H9 (cell line): ENCODE data around the gene CYTH4. TPM values are rescaled to one million over a fixed set of nuclear protein-coding genes. Genes with fewer than 3 reads are reported as not detected.

Experiments used
- DNase-seq: peaks from one replicate; pipeline ENCODE4 v3.0.0-alpha.2; 2017
- H2AFZ ChIP-seq: one replicate; pipeline ENCODE4 v1.6.1; 2013; ENCODE audit warnings: mild to moderate bottlenecking, low read length, control low read depth, moderate library complexity
- H2AK5ac ChIP-seq: 2 replicates; pipeline ENCODE4 v1.6.1; 2013; ENCODE audit warnings: low read length, control low read depth, mixed read lengths; ENCODE audit not compliant: insufficient read length
- H2BK120ac ChIP-seq: one replicate; pipeline ENCODE4 v1.6.1; 2013; ENCODE audit warnings: low read depth, mild to moderate bottlenecking, low read length, control low read depth, inconsistent platforms; ENCODE audit not compliant: poor library complexity, severe bottlenecking
- H2BK12ac ChIP-seq: 2 replicates; pipeline ENCODE4 v1.6.1; 2013; ENCODE audit warnings: low read length, control low read depth, mixed read lengths, low read depth; ENCODE audit not compliant: insufficient read length
- H2BK15ac ChIP-seq: 2 replicates; pipeline ENCODE4 v1.6.1; 2013; ENCODE audit warnings: low read depth, low read length, control low read depth
- H2BK20ac ChIP-seq: one replicate; pipeline ENCODE4 v1.6.1; 2013; ENCODE audit warnings: low read depth, mild to moderate bottlenecking, low read length, control low read depth, inconsistent platforms; ENCODE audit not compliant: poor library complexity, severe bottlenecking
- H2BK5ac ChIP-seq: 2 replicates; pipeline ENCODE4 v1.6.1; 2013; ENCODE audit warnings: low read length, control low read depth, mixed read lengths; ENCODE audit not compliant: insufficient read length
- H3K14ac ChIP-seq: 2 replicates; pipeline ENCODE4 v1.6.1; 2013; ENCODE audit warnings: low read length, control low read depth; ENCODE audit not compliant: insufficient read depth
- H3K18ac ChIP-seq: 2 replicates; pipeline ENCODE4 v1.6.1; 2013; ENCODE audit warnings: low read depth, mild to moderate bottlenecking, mixed read lengths, low read length, control low read depth; ENCODE audit not compliant: insufficient read length
- H3K23ac ChIP-seq: 2 replicates; pipeline ENCODE4 v1.6.1; 2013; ENCODE audit warnings: low read length, control low read depth, mixed read lengths, low read depth; ENCODE audit not compliant: insufficient read length
- H3K23me2 ChIP-seq: 2 replicates; pipeline ENCODE4 v1.6.1; 2013; ENCODE audit warnings: low read depth, mild to moderate bottlenecking, mixed read lengths, low read length, control low read depth; ENCODE audit not compliant: insufficient read length, poor library complexity, severe bottlenecking
- H3K27ac ChIP-seq: 2 replicates; pipeline ENCODE4 v1.5.1; 2013; ENCODE audit warnings: low read length, control low read depth, mixed read lengths, low read depth; ENCODE audit not compliant: insufficient read length
- H3K27me3 ChIP-seq: 2 replicates; pipeline ENCODE4 v1.6.1; 2013; ENCODE audit warnings: low read length, control low read depth, inconsistent platforms; ENCODE audit not compliant: insufficient read depth
- H3K4ac ChIP-seq: 2 replicates; pipeline ENCODE4 v1.6.1; 2013; ENCODE audit warnings: low read depth, mild to moderate bottlenecking, control low read depth, inconsistent platforms, low read length, moderate library complexity
- H3K4me1 ChIP-seq: 2 replicates; pipeline ENCODE4 v1.6.1; 2013; ENCODE audit warnings: low read length, control low read depth, inconsistent platforms; ENCODE audit not compliant: insufficient read depth
- H3K4me2 ChIP-seq: 2 replicates; pipeline ENCODE4 v1.6.1; 2013; ENCODE audit warnings: low read length, control low read depth, mixed read lengths; ENCODE audit not compliant: insufficient read length, insufficient read depth
- H3K56ac ChIP-seq: 2 replicates; pipeline ENCODE4 v1.6.1; 2013; ENCODE audit warnings: low read depth, mild to moderate bottlenecking, mixed read lengths, low read length, control low read depth; ENCODE audit not compliant: insufficient read length
- H3K79me1 ChIP-seq: 2 replicates; pipeline ENCODE4 v1.6.1; 2013; ENCODE audit warnings: low read depth, mild to moderate bottlenecking, moderate library complexity, low read length, control low read depth, inconsistent platforms; ENCODE audit not compliant: insufficient read depth, poor library complexity, severe bottlenecking
- H3K79me2 ChIP-seq: 2 replicates; pipeline ENCODE4 v1.6.1; 2013; ENCODE audit warnings: low read length, control low read depth, inconsistent platforms; ENCODE audit not compliant: insufficient read depth
- H3K9ac ChIP-seq: 2 replicates; pipeline ENCODE4 v1.6.1; 2013; ENCODE audit warnings: low read length, control low read depth, mixed read lengths; ENCODE audit not compliant: insufficient read length; ENCODE audit errors: extremely low read depth
- H3K9me3 ChIP-seq: one replicate; pipeline ENCODE4 v1.6.1; 2013; ENCODE audit warnings: low read depth, low read length, inconsistent platforms; ENCODE audit not compliant: control insufficient read depth
- H3T11ph ChIP-seq: one replicate; pipeline ENCODE4 v1.6.1; 2013; ENCODE audit warnings: mild to moderate bottlenecking, low read length, control low read depth, inconsistent platforms
- H4K20me1 ChIP-seq: one replicate; pipeline ENCODE4 v1.6.1; 2013; ENCODE audit not compliant: control insufficient read depth, insufficient read length, insufficient read depth
- H4K5ac ChIP-seq: 2 replicates; pipeline ENCODE4 v1.6.1; 2013; ENCODE audit warnings: low read depth, mild to moderate bottlenecking, mixed read lengths, low read length, control low read depth; ENCODE audit not compliant: insufficient read length
- H4K8ac ChIP-seq: replicated peaks from 2 replicates; pipeline ENCODE4 v1.6.1; 2013; ENCODE audit warnings: low read length, control low read depth, mixed read lengths, low read depth; ENCODE audit not compliant: insufficient read length
- H4K91ac ChIP-seq: 2 replicates; pipeline ENCODE4 v1.6.1; 2013; ENCODE audit warnings: low read depth, mild to moderate bottlenecking, moderate library complexity, mixed read lengths, low read length, control low read depth; ENCODE audit not compliant: insufficient read length
- H3K27ac Mint-ChIP-seq, 3 experiments: 2 replicates in 2 of 3; 3 replicates in 1 of 3; pipeline ENCODE4 v1.8.0; 2020 to 2021; ENCODE audit warnings: mixed read lengths in 3 of 3, mild to moderate bottlenecking in 1 of 3, moderate library complexity in 1 of 3
- H3K27me3 Mint-ChIP-seq: 2 replicates; pipeline ENCODE4 v1.8.0; 2021; ENCODE audit warnings: low read depth, mild to moderate bottlenecking, moderate library complexity, mixed read lengths
- H3K36me3 Mint-ChIP-seq, 3 experiments: 2 replicates in 2 of 3; 3 replicates in 1 of 3; pipeline ENCODE4 v1.8.0; 2020 to 2021; ENCODE audit warnings: low read depth in 3 of 3, mixed read lengths in 3 of 3; ENCODE audit not compliant: insufficient read depth in 1 of 3
- H3K4me1 Mint-ChIP-seq, 2 experiments: 2 replicates each; pipeline ENCODE4 v1.8.0; 2020; ENCODE audit warnings: mixed read lengths in 2 of 2
- H3K4me3 Mint-ChIP-seq, 2 experiments: 2 replicates in 1 of 2; 3 replicates in 1 of 2; pipeline ENCODE4 v1.8.0; 2020 to 2021; ENCODE audit warnings: mild to moderate bottlenecking in 2 of 2, mixed read lengths in 2 of 2, moderate library complexity in 1 of 2
- H3K9me3 Mint-ChIP-seq, 2 experiments: 2 replicates in 1 of 2; 3 replicates in 1 of 2; pipeline ENCODE4 v1.8.0; 2020; ENCODE audit warnings: mild to moderate bottlenecking in 2 of 2, mixed read lengths in 2 of 2, moderate library complexity in 1 of 2
- CTCF ChIP-seq: fragments of 200-600 bp; sonication (generic); conservative IDR thresholded peaks from 3 replicates; pipeline ENCODE4 v1.8.0; 2021; ENCODE audit warnings: antibody characterized with exemption, mild to moderate bottlenecking
- WGBS: extraction: QIAGEN DNeasy Blood & Tissue Kit; methylation state at CpG from one replicate; pipeline ENCODE4 v1.1.7; 2013; ENCODE audit warnings: missing lambda C conversion rate, low lambda C conversion rate, mixed read lengths; ENCODE audit not compliant: insufficient read length; ENCODE audit errors: extremely low coverage; 5-methylcytosine and 5-hydroxymethylcytosine counted together
- total RNA-seq: library from RNA; stranded (reverse); gene quantifications from 2 replicates; pipeline ENCODE4 v1.2.1, GENCODE V29; 2021

CYTH4 gene
- total RNA-seq, 1 experiment from 2014 or later = not detected

GRCh38 chr22:37275134-37275533 is 7.2 kb upstream of the CYTH4 start:
- Histone ChIP-seq H3T11ph (no peak overlapping the region), H2BK12ac (no peak overlapping the region), H3K79me1 (no peaks in the 10 kb centered on the region), H2AFZ (no peak overlapping the region), H4K20me1 (no peaks in the 10 kb centered on the region), H3K27ac (no peak overlapping the region), H3K23me2 (no peaks in the 10 kb centered on the region), H4K5ac (no peak overlapping the region), H3K4ac (no peak overlapping the region), H4K8ac (no peak overlapping the region), H4K91ac (no peak overlapping the region), H3K4me2 (no peak overlapping the region), H3K18ac (no peak overlapping the region), H2BK20ac (no peak overlapping the region), H3K27me3 (no peaks in the 10 kb centered on the region), H3K9me3 (no peaks in the 10 kb centered on the region), H3K23ac (no peak overlapping the region), H2AK5ac (no peak overlapping the region), H2BK15ac (no peak overlapping the region), H3K56ac (no peak overlapping the region), H3K79me2 (no peaks in the 10 kb centered on the region), H3K14ac (no peak overlapping the region), H3K9ac (no peak overlapping the region), H2BK120ac (no peak overlapping the region), H2BK5ac (no peak overlapping the region), H3K4me1 (no peaks in the 10 kb centered on the region)
- Mint-ChIP-seq H3K27me3 (peaks cover 44% of the 10 kb centered on the region), H3K9me3 (no peaks in the 10 kb centered on the region), H3K4me3 (no peak overlapping the region), H3K27ac (no peak overlapping the region), H3K36me3 (no peaks in the 10 kb centered on the region), H3K4me1 (peaks cover 6% of the 10 kb centered on the region in 2 experiments)
- TF ChIP-seq CTCF = no peak
- no peak for DNase-seq
- no CpG with 5 or more reads among the region's 11 CpGs for WGBS
